GM12878 (cell line): ENCODE data around the gene SAMD4A.

Experiments
- CHD2 ChIP-seq: IDR thresholded peaks from 2 replicates; pipeline ENCODE4 v1.6.1; 2011; ENCODE audit warnings: low read depth, low read length, improper control_type of control experiment, borderline replicate concordance
- RFX5 ChIP-seq: IDR thresholded peaks from 2 replicates; pipeline ENCODE4 v1.6.1; 2011; ENCODE audit warnings: low read depth, low read length, improper control_type of control experiment
- ZNF217 ChIP-seq: fragments of 450-650 bp; IDR thresholded peaks from 2 replicates; pipeline ENCODE4 v1.6.1; 2017; ENCODE audit warnings: antibody characterized with exemption, mild to moderate bottlenecking
- TF ChIP-seq, protein P1 (sequence below): fragments of 450-650 bp; IDR thresholded peaks from 2 replicates; pipeline ENCODE4 v1.6.1; 2016; ENCODE audit warnings: mild to moderate bottlenecking
- TF ChIP-seq, protein P2 (sequence below), 3 experiments: IDR thresholded peaks in 2 of 3; conservative IDR thresholded peaks in 1 of 3; 2 replicates each; pipeline ENCODE4 v1.5.1; 2011; ENCODE audit warnings: low read depth in 3 of 3, low read length in 3 of 3, mild to moderate bottlenecking in 3 of 3, control low read depth in 2 of 3, moderate library complexity in 2 of 3, inconsistent platforms in 1 of 3, mixed read lengths in 1 of 3; ENCODE audit not compliant: control insufficient read depth in 2 of 3, insufficient read depth in 1 of 3; ENCODE audit errors: extremely low read depth in 1 of 3
- TF ChIP-seq, protein P3 (sequence below): IDR thresholded peaks from 2 replicates; pipeline ENCODE4 v1.6.1; 2012; ENCODE audit warnings: low read depth, low read length, improper control_type of control experiment

DNA sequence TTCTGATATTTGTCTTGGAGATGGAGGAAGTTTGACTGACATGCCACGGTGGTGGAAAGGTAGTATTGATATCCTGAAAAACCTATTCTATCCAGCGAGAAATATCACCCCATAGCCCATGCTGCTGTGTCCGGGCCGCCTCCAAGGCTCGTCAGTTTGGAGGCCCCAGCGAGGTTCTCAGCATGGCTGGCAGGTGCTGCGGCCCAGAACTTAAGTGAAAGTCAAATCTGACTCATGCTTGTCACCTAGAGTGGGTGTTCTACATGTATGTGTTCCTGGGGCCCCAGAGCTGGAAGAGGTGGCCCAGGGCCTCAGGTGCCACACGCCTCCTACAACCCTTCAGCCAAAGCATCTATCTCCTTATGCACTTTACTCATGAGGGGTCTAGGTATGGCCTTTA, 242.8 kb downstream of the SAMD4A start:
- TF ChIP-seq, protein P1, sequence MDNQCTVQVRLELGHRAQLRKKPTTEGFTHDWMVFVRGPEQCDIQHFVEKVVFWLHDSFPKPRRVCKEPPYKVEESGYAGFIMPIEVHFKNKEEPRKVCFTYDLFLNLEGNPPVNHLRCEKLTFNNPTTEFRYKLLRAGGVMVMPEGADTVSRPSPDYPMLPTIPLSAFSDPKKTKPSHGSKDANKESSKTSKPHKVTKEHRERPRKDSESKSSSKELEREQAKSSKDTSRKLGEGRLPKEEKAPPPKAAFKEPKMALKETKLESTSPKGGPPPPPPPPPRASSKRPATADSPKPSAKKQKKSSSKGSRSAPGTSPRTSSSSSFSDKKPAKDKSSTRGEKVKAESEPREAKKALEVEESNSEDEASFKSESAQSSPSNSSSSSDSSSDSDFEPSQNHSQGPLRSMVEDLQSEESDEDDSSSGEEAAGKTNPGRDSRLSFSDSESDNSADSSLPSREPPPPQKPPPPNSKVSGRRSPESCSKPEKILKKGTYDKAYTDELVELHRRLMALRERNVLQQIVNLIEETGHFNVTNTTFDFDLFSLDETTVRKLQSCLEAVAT, result no peak
- TF ChIP-seq ZNF217 (no peak), CHD2 (no peak), RFX5 (no peak)
- TF ChIP-seq, protein P2, sequence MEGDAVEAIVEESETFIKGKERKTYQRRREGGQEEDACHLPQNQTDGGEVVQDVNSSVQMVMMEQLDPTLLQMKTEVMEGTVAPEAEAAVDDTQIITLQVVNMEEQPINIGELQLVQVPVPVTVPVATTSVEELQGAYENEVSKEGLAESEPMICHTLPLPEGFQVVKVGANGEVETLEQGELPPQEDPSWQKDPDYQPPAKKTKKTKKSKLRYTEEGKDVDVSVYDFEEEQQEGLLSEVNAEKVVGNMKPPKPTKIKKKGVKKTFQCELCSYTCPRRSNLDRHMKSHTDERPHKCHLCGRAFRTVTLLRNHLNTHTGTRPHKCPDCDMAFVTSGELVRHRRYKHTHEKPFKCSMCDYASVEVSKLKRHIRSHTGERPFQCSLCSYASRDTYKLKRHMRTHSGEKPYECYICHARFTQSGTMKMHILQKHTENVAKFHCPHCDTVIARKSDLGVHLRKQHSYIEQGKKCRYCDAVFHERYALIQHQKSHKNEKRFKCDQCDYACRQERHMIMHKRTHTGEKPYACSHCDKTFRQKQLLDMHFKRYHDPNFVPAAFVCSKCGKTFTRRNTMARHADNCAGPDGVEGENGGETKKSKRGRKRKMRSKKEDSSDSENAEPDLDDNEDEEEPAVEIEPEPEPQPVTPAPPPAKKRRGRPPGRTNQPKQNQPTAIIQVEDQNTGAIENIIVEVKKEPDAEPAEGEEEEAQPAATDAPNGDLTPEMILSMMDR (IDR thresholded peaks at IDR 0.05 in 2 of 3, conservative IDR thresholded peaks at IDR 0.05 in 1 of 3; ENCODE audit: control insufficient read depth in 2 of 3, extremely low read depth in 1 of 3, insufficient read depth in 1 of 3, low read depth in 3 of 3, low read length in 3 of 3), result no peak
- TF ChIP-seq, protein P3, sequence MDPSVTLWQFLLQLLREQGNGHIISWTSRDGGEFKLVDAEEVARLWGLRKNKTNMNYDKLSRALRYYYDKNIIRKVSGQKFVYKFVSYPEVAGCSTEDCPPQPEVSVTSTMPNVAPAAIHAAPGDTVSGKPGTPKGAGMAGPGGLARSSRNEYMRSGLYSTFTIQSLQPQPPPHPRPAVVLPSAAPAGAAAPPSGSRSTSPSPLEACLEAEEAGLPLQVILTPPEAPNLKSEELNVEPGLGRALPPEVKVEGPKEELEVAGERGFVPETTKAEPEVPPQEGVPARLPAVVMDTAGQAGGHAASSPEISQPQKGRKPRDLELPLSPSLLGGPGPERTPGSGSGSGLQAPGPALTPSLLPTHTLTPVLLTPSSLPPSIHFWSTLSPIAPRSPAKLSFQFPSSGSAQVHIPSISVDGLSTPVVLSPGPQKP, result no peak
